ENCODE results near the gene DNTTIP2. TPM values are rescaled to one million over a fixed set of nuclear protein-coding genes. Genes with fewer than 3 reads are reported as not detected.

DNTTIP2 gene
- total RNA-seq, 4 donors from 2014 or later: 26.4 to 63.5 (median 41.0) TPM

GRCh38 chr1:93818570-93818959 lies 60.4 kb downstream of the DNTTIP2 start:
- TF ChIP-seq, protein P1, sequence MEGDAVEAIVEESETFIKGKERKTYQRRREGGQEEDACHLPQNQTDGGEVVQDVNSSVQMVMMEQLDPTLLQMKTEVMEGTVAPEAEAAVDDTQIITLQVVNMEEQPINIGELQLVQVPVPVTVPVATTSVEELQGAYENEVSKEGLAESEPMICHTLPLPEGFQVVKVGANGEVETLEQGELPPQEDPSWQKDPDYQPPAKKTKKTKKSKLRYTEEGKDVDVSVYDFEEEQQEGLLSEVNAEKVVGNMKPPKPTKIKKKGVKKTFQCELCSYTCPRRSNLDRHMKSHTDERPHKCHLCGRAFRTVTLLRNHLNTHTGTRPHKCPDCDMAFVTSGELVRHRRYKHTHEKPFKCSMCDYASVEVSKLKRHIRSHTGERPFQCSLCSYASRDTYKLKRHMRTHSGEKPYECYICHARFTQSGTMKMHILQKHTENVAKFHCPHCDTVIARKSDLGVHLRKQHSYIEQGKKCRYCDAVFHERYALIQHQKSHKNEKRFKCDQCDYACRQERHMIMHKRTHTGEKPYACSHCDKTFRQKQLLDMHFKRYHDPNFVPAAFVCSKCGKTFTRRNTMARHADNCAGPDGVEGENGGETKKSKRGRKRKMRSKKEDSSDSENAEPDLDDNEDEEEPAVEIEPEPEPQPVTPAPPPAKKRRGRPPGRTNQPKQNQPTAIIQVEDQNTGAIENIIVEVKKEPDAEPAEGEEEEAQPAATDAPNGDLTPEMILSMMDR (IDR thresholded peaks at IDR 0.05): no peak
- no peak for ATAC-seq (ENCODE audit: low FRiP score)
- no peak for DNase-seq (ENCODE audit: low spot score)

- TF ChIP-seq, protein P1 (IDR thresholded peaks at IDR 0.05): no peak
- no peak for ATAC-seq (ENCODE audit: low FRiP score)
- DNase-seq (ENCODE audit: low spot score): no peak
These were observed 61.0 kb downstream of the DNTTIP2 start for GRCh38 chr1:93817819-93818569.

DNA sequence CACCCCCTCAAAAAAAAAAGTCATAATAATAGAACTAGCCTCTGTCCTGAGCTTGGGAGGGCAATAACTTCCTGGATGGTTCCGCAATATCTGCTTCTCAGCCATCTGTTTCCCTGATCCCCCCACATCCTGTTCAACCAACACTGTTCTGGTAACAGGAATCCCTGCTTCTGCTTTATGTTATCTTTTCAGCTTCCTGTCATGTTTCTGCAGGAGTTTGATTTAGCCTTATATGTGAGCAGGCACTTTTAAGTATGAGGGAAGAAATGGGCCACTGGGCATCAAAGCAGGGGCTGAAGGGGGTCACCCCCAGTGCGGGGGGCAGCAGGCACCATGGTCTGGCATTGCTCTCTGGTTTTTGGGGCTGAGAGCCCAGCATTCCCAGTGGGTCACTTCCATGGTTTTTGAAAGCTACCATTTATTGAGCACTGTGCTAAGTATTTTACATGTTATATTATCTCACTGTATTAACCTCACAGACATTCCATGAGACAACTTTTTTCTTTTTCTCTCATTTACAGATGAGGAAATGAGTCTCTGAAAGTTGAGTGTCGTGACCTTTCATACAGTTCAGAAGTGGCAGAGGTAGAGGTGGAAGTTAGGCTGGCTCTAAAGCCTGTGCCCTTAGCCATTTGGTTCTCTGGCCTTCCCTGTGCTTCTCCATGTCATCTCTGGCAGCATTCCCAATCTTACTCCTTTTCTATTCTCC lies 61.9 kb downstream of the DNTTIP2 start:
- ATAC-seq (ENCODE audit: low FRiP score) (no peak), DNase-seq (ENCODE audit: low spot score) (no peak)
- TF ChIP-seq, protein P1 (IDR thresholded peaks at IDR 0.05): no peak

Small RNAs within 50 kb of the gene (small RNA-seq; reads per million reads assigned to genes)
- not detected for gene AL117351.2
- gene MIR760: 1.2 reads per million

Other genes with a start within 250 kb of the DNTTIP2 start
- 10 to 100 TPM; 43.7 to 73.5 (median 45.8) TPM for gene BCAR3, start 197.4 kb downstream of the DNTTIP2 start, total RNA-seq
- gene GCLM, start 30.2 kb upstream of the DNTTIP2 start, total RNA-seq: 10 to 100 TPM; 16.7 to 43.2 (median 27.7) TPM
- gene ABCA4, start 241.9 kb upstream of the DNTTIP2 start, total RNA-seq: under 1 TPM in 3 of 4 donors, not detected in 1; 0.37 to 0.79 (median 0.38) TPM

Data from omental fat pad (tissue), 4 donors.